PC-3 (cell line): ENCODE data around the gene TMEM271.

ENCODE experiments used
- EZH2phosphoT487 ChIP-seq: fragments of 300-600 bp; sonication (generic); IDR thresholded peaks from 2 replicates; pipeline ENCODE4 v1.6.1; 2018; ENCODE audit warnings: mild to moderate bottlenecking, antibody characterized with exemption, low read length, borderline replicate concordance
- TF ChIP-seq, protein P1 (sequence below): fragments of 300-600 bp; sonication (generic); conservative IDR thresholded peaks from 2 replicates; pipeline ENCODE4 v1.5.1; 2017; ENCODE audit warnings: antibody characterized with exemption, low read depth, mild to moderate bottlenecking, low read length

DNA sequence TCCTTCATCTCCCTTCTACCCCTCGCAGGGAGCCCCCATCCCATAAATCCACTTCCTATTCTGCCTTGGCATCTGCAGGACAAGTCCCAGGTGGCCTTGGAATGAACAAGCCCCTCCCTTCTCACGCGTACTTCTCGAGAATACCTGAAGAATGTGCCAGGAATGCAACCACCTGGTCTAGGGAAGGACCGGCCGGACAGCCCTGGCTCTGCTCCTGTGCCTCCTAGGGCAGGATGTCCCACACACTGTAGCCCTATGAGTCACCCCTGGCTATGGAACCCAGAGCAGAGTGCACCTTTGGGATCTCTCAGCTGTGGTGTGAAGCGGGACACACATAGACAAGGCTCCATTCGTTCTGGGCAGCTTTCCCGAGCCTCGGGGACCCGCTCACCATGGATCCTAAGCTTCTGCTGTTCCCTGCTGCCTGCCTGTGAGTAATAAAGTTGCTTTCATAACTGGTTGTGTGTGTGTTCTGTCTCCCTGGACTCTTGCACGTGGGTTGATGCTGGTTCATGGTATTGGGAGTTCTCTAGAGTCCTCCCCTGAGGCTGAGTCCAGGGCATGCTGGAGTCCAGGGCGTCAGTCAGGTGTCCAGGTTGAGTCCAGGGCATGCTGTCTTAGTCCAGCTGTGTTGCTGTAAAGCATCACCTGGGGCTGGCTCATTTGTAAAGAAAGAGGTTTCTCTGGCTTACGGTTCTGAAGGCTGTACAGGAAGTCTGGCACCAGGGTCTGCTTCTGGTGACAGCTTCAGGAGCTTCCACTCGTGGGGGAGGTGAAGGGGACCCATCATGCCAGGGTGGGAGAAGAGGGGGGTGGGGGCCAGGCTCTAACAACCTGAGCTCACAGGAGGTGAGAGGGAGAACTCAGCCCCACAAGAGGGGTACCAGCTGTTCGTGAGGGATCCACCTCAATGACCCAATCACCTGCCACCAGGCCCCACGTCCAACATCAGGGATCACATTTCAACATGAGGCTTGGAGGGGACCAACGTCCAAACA is 41.8 kb upstream of the TMEM271 start:
- no peak for TF ChIP-seq EZH2phosphoT487
- TF ChIP-seq, protein P1, sequence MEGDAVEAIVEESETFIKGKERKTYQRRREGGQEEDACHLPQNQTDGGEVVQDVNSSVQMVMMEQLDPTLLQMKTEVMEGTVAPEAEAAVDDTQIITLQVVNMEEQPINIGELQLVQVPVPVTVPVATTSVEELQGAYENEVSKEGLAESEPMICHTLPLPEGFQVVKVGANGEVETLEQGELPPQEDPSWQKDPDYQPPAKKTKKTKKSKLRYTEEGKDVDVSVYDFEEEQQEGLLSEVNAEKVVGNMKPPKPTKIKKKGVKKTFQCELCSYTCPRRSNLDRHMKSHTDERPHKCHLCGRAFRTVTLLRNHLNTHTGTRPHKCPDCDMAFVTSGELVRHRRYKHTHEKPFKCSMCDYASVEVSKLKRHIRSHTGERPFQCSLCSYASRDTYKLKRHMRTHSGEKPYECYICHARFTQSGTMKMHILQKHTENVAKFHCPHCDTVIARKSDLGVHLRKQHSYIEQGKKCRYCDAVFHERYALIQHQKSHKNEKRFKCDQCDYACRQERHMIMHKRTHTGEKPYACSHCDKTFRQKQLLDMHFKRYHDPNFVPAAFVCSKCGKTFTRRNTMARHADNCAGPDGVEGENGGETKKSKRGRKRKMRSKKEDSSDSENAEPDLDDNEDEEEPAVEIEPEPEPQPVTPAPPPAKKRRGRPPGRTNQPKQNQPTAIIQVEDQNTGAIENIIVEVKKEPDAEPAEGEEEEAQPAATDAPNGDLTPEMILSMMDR = no peak
